ENCODE data around the gene SHOX. TPM values are rescaled to one million over a fixed set of nuclear protein-coding genes. Genes with fewer than 3 reads are reported as not detected.

SHOX gene
- total RNA-seq, 1 donor from 2014 or later = not detected

DNA sequence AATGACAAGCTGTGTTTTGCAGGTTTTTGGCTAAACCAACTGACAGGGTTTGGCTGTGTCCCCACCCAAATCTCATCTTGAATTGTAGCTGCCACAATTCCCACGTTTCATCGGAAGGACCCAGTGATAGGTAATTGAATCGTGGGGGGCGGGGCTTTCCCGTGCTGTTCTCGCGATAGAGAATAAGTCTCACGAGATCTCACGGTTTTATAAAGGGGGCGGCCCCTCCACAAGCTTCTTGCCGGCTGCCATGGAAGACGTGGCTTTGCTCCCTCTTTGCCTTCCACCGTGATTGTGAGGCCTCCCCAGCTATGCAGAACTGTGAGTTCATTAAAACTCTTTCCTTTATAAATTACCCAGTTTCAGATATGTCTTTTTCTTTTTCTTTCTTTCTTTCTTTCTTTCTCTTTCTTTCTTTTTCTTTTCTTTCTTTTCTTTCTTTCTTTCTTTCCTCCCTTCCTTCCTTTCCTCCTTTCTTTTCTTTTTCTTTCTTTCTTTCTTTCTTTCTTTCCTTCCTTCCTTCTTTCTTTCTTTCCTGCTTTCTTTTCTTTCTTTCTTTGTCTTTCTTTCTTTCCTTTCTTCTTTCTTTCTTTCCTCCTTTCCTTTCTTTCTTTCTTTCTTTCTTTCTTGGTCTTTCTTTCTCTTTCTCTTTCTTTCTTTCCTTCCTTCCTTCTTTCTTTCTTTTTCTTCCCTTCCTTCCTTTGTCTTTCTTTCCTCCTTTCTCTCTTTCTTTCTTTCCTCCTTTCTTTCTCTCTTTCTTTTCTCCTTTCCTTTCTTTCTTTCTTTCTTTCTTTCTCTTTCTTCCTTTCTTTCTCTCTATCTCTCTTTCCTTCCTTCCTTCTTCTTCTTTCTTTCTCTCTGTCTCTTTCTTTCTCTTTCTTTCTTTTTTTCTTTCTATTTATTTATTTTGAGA is 54.8 kb downstream of the SHOX start:
- no peak overlapping the region for H3K4me3 ChIP-seq (ENCODE audit: low read depth, low read length)
- no peaks in the 10 kb centered on the region for H3K27me3 ChIP-seq (ENCODE audit: control insufficient read depth, insufficient read depth, low read length)
- H3K36me3 ChIP-seq (ENCODE audit: control insufficient read depth, insufficient read depth, low read length) = no peaks in the 10 kb centered on the region
- TF ChIP-seq, protein P1, sequence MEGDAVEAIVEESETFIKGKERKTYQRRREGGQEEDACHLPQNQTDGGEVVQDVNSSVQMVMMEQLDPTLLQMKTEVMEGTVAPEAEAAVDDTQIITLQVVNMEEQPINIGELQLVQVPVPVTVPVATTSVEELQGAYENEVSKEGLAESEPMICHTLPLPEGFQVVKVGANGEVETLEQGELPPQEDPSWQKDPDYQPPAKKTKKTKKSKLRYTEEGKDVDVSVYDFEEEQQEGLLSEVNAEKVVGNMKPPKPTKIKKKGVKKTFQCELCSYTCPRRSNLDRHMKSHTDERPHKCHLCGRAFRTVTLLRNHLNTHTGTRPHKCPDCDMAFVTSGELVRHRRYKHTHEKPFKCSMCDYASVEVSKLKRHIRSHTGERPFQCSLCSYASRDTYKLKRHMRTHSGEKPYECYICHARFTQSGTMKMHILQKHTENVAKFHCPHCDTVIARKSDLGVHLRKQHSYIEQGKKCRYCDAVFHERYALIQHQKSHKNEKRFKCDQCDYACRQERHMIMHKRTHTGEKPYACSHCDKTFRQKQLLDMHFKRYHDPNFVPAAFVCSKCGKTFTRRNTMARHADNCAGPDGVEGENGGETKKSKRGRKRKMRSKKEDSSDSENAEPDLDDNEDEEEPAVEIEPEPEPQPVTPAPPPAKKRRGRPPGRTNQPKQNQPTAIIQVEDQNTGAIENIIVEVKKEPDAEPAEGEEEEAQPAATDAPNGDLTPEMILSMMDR (IDR thresholded peaks at IDR 0.05; ENCODE audit: insufficient read depth, low read length, poor library complexity, severe bottlenecking) = no peak
- DNase-seq (ENCODE audit: low read depth) = no peak

DNA sequence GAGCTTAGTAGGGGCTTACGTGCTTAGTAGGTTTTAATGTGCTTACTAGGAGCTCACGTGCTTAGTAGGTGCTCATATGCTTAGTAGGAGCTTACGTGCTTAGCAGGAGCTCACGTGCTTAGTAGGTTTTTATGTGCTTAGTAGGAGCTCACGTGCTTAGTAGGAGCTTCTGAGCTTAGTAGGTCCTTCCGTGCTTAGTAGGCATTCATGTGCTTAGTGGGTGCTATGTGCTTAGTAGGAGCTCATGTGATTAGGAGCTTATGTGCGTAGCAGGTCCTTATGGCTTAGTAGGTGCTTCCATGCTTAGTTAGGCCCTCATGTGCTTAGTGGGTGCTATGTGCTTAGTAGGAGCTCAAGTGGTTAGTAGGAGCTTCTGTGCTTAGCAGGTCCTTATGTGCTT is 59.4 kb downstream of the SHOX start:
- no peak overlapping the region for H3K4me3 ChIP-seq (ENCODE audit: low read depth, low read length)
- no peak for DNase-seq (ENCODE audit: low read depth)
- H3K27me3 ChIP-seq (ENCODE audit: control insufficient read depth, insufficient read depth, low read length) = no peaks in the 10 kb centered on the region
- H3K36me3 ChIP-seq (ENCODE audit: control insufficient read depth, insufficient read depth, low read length) = no peaks in the 10 kb centered on the region
- TF ChIP-seq, protein P1 (IDR thresholded peaks at IDR 0.05; ENCODE audit: insufficient read depth, low read length, poor library complexity, severe bottlenecking) = no peak

DNA sequence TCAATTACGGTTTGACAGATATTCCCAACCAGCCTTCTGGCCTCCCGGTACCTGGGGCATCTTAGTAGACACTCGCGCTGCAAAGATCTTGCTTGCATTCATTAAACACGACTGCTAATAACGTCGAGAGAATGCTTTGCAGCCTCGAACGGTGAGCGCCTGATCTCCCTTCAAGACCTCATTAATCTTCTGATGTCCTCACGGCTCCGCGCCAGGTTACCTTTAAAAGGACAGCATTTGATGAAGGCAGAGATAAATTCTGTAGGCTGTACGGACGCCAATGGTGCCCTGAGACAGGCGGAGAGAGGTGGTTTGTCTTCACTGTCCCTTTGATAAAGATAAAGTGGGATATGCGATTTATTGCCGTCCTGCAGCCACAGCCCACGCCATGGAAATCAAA is 64.2 kb downstream of the SHOX start:
- Histone ChIP-seq H3K4me3 (ENCODE audit: low read depth, low read length) (no peak overlapping the region), H3K36me3 (ENCODE audit: control insufficient read depth, insufficient read depth, low read length) (no peaks in the 10 kb centered on the region), H3K27me3 (ENCODE audit: control insufficient read depth, insufficient read depth, low read length) (no peaks in the 10 kb centered on the region)
- no peak for DNase-seq (ENCODE audit: low read depth)
- TF ChIP-seq, protein P1 (IDR thresholded peaks at IDR 0.05; ENCODE audit: insufficient read depth, low read length, poor library complexity, severe bottlenecking) = no peak

DNA sequence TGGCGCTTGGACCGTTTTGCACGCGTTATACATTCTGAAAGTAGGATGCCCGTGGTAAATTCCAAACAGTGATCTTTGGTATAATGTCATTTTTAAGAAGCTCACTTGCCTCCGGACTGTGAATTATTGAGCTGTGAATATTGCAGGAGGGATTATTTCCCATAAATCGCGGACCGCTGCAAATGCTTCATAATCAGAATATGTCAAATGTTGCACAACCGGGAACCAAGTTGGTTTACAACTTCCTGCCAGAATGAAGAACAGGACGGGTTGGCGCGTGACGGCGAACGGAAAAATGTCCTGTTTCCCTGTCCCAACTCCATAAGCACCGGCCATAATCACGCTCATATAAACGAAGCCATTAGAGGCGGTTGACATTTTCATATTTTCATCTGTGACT is 67.6 kb downstream of the SHOX start:
- DNase-seq (ENCODE audit: low read depth) = no peak
- H3K4me3 ChIP-seq (ENCODE audit: low read depth, low read length) = no peak overlapping the region
- TF ChIP-seq, protein P1 (IDR thresholded peaks at IDR 0.05; ENCODE audit: insufficient read depth, low read length, poor library complexity, severe bottlenecking) = no peak

DNA sequence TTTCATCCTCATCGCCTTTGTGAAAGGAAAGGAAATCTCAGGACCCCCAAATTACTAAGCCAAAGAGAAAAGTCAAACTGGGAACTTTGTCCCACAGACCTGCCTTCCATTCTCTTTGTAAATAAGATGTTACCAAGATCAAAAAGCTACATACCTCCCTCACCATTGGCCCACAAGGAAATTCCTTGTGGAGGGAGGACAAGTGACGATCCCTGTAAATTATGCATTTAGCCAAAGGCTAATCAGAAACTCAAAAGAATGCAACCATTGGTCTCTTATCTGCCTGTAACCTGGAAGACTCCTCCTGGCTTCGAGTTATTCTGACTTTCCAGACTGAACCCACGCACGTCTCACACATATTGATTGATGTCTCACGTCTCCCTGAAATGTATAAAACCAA is 70.3 kb downstream of the SHOX start:
- DNase-seq (ENCODE audit: low read depth) = no peak
- TF ChIP-seq, protein P1 (IDR thresholded peaks at IDR 0.05; ENCODE audit: insufficient read depth, low read length, poor library complexity, severe bottlenecking) = no peak
- H3K27me3 ChIP-seq (ENCODE audit: control insufficient read depth, insufficient read depth, low read length) = no peaks in the 10 kb centered on the region

More for the DNA sequence above, 67.6 kb downstream of the SHOX start:
- H3K36me3 ChIP-seq (ENCODE audit: control insufficient read depth, insufficient read depth, low read length) = no peaks in the 10 kb centered on the region
- H3K27me3 ChIP-seq (ENCODE audit: control insufficient read depth, insufficient read depth, low read length) = no peaks in the 10 kb centered on the region

More for the DNA sequence above, 70.3 kb downstream of the SHOX start:
- H3K36me3 ChIP-seq (ENCODE audit: control insufficient read depth, insufficient read depth, low read length) = no peaks in the 10 kb centered on the region
- no peak overlapping the region for H3K4me3 ChIP-seq (ENCODE audit: low read depth, low read length)
